HT1080 (cell line): ENCODE data around the gene ANKRD44. TPM values are rescaled to one million over a fixed set of nuclear protein-coding genes. Genes with fewer than 3 reads are reported as not detected.
A peak's percentile ranks its signal among the peaks of the same experiment; 100 is the strongest.

Source experiments
- DNase-seq: peaks from one replicate; pipeline ENCODE4 v3.0.0-alpha.2; 2015; ENCODE audit warnings: low read depth
- total RNA-seq: library from RNA; depleted of rRNA; stranded (reverse); fragments of >200 nt; shearing (Covaris generic); gene quantifications from 2 replicates; pipeline ENCODE4 v1.2.3, GENCODE V29; 2014

The ANKRD44 gene
- total RNA-seq, 1 experiment from 2014 or later = 16.0 TPM

DNA sequence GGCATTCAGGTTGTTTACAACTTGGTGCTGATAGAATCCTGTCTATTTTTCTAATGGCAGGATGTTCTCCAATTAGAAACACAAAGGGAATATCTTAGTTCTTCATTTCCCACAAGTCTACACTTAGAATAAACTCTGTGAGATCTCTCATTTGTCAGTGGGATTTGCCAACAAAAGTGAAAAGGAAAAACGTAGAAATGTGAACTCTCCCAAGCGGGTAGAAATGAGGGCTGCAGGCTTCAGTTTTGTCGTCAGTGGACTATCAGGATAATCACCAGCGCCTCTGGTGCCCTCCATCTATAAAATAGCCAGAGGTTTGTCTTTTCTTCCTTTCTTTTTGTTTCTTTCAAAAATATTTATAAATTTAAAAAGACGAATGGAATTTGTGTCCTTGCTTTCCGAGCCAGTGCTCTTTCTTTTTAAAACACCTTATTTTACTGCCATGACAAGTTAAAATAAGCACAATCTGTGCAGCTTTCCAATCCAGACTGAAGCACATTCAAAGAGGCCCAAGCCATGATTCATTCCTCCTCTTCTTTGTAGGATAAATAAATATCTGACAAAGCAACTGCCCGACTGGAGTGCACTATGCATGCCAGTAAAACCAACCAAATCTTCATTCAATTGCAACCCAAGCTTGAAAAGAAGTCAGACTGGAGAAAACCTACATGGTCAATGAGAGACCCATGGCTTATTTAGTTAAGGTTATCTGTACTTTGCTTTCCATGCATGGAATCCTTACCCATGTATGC, 185.8 kb downstream of the ANKRD44 start:
- no peak for DNase-seq

DNA sequence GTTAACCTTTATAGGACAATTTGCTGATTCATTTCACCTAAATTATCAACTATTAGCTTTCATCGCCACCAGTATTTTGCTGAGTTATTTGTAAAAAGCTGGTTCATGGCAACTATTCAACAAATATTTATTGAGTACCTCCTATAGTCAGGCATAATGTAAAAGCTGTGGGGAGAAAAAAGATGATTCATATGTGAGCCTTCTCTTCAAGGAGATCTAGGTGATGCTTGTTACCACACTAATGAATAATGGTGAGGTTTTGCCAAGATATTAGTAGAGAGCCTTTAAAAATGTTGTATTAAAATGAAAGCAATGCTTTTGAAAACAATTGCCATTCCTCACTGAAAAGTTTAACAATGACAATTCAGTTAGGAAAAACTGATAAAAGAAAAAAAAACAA, 187.8 kb downstream of the ANKRD44 start:
- no peak for DNase-seq

DNA sequence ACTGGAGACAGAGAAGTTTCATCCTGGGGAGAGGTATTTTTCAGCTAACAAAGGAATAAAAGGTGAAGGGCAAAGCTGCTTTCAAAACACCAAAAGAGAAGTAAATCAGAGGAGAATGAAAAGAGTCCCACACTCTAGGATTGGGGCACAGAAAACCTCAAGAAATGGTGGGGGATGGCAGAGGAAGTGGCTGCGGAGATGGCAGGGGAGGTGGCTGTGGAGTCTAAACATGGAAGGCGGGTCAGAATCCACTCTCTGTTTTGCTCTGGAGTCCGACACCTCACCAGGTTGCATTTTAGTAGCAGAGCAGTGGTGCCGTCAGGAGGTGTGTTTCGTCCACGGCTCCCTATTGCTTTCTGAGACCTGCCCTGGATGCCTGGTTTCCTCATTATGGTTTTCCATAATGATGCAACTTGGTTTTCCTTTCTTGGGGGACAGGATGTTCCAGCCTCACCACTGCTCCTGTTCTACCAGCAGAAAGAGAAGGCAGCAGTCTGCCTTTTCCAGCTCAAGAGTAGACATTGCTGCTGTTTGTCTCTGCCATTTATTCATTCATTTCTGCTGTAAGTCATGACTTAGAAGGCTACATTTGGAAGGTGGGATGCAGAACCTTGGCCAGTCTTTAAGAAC, 188.7 kb downstream of the ANKRD44 start:
- no peak for DNase-seq

DNA sequence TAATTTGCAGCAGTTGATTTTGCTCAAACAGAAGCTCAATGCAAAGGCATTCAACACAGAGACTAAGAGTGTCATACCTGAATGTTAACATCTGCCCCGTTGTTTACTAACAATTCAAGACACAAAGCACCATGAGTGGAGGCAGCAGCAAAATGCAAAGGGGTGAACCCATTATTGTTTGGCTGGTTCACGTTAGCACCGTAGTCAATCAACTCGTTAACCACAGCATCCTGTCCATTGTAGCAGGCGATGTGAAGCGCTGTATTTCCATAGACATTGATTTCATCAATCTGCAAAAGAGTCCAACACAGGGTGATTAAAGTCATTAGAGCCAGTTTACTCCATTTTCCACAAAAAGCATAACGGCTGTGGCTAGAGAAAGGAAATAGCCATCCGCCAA, 189.3 kb downstream of the ANKRD44 start:
- DNase-seq = no peak

DNA sequence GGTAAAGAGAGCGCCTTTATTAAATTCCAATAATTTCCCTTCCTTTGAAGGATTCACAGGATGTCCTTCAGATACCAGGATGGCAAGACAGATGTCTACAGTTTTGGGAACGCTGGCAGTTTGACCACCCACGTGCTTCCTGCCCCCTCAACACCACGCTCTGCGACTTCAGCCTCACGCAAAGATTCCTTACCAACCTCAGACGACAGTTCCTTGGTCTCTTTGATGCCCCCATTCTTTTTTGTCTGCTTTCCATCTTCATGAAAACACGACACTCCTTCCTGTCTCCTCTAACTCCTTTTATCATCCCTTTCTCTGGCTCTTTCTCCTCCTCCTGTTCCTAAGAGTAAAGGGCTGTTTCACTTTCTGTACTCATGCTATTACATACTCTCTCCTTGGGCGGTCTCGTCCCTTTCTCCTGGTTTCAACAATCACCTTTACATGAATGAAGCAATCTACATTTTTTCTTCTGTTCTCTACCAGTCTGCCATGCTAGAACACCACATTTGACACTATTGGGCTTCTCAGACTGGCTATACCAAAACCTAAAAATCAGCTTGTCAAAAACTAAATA, 194.2 kb downstream of the ANKRD44 start:
- DNase-seq = no peak

DNA sequence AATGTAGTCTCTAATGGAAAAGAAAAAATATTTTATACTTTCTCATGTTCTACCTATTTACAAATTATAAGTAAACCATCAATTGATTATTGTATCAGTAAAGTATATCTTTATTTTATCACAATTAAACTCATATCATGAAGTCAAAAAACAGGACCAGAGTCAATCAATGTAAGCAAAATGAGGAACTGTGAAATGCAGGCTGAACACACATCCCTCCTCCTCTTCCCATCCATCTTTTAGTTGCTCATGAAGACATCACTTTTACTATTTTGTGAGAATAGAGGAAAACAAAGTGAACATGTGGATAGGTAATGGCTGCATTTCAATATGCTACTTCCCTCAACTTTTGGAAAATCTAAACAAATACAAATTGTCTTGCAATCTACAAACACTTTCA, 195.3 kb downstream of the ANKRD44 start:
- DNase-seq = no peak

DNA sequence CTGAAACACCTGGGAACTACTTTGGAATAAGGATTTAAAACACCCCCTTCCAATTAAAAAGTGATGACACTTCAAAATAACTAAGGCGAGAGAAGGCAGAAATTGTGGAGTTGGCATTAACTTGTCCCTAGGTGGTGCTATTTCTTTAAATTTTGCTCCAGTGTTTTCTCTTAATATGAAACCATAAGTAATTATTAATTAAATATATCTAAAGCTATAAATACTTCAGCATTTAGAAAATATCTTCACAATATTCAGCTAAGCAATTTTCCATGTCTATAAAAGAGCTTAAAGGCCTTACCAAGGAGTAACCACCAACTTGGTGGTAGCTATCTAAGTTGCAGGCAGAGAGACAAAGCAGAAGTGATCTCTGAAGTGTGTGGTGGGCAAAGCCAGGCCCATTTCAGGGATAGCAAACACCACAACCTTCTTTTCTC, 197.3 kb downstream of the ANKRD44 start:
- peak; percentile 21 for DNase-seq

DNA sequence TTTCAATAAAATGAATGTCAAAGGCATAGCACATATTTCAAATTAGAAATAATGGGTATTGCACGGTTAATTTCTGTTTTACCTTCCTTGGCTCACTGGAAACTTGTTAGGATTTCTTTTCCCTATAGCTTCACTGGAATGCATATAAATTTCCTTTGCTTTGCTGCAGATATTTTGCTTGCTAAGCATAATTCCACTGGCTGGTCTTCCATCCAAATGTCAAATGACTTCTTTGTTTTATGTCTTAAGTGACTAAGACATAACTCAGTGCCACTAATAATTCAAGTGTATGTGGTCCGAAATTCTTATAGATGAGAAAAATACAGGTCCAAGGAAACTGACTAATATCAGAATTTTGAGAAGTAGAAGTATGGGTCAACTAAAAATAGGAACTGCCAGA, 201.3 kb downstream of the ANKRD44 start:
- no peak for DNase-seq

DNA sequence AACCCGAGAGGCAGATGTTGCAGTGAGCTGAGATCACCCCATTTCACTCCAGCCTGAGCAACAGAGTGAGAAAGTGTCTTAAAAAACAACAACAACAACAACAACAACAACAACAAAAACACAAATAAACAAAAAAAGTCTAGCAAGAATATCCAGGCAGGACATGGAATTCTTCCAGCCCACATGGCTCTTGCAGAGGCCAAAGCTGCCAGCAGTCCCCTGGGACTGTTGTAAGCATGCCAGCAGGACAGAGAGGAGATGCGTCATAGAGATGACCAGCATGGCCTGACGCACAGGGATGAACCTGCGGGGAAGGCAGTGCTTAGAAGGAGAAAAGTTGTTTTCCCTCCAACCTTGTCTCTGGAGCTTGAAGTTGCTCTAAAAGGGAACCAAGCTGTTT, 201.8 kb downstream of the ANKRD44 start:
- peak; percentile 60 for DNase-seq

DNA sequence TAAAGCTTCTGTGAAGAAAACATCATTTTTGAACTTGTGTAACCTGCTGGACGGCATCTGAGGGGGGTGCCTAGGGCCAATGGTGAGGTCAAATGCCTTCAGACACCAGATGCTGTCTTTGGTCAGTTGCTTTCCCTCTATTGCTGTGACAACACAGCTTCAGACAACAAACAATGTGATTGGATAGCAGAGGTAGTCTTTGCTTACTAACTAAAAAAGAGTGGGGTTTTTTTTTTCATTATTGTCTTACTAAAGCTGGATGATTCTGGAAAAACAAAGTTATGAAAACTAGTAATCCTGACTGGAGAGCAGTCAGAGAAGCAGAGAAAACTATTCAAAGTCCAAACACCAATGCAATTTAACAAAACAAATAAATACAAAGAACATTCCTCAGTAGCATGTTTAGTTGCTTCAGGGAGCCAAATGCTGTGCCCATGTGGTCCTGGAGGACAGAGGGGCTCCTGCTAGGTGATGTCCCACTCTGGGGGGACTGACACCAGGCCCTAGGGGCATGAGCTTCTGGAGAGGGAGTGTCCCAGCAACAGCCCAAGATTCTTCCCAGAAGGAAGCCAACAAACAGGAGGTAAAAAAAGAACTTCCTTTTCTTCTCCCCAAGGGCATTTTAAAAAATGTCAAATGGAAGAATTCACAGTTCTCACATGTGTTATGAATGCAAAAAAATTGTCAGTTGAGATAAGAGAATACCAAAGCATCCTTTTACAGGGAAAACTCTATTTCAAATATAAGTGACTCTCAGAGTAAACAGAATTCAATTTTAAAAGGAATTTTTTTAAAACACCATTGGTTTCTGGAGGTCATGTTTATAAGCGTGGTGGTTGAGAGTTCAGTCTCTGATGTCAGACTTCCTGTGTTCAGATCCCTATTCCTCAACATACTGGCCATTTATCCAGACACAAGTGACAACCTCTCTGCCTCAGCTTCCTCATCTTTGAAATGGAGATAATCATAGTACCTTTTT, 203.0 kb downstream of the ANKRD44 start:
- no peak for DNase-seq

DNA sequence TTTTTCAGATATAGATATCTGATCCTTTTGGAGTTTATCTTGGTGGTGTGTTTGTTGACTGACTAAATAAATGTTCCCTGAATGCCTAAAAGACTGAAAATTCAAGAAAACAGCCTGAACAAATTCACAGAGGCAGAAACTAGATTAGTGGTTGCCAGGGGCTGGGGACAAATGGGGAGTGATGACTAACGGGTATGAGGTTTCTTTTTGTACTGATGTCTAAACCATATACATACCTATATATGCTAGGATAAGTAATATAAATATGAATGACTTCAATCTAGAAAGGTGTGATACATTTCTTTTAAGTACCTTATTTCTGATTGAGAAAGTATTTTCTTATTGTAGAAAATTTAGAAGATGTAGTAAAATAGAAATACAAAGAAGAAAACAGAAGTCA, 207.2 kb downstream of the ANKRD44 start:
- no peak for DNase-seq

DNA sequence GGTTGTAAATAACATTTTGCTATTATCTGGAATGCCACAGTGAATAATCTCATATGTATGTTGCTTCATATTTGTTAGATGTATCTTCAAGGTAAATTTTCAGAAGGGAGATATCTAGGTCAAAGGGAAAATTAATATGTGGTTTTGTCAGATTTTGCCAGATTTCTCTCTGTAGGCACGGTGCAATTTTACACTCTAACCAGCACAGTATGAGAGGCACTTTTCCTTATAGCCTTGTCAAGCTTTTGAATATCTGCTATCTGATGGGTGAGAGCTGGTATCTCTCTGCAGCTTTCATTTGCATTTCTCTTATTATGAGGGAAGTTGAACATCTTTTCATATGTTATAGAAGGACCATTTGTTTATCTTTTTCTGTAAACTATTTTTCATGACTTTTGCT, 208.3 kb downstream of the ANKRD44 start:
- DNase-seq = no peak

DNA sequence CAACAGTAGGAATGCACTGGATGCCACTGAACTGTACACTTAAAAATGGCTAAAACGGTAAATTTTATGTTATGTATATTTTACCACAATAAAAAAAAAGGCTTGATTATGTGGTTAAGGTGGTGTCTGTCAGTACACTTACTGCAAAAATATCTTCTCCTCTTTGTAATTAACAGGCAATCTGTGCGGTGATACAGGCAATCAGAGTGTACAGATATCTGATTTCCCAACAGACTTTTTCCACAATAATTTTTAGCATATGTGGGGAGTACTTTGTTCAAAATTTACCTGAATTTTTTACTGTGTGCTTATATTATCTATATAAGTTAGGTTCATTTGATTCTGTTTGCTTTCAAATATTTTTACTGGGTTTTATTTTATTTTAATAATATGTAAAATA, 209.1 kb downstream of the ANKRD44 start:
- no peak for DNase-seq

DNA sequence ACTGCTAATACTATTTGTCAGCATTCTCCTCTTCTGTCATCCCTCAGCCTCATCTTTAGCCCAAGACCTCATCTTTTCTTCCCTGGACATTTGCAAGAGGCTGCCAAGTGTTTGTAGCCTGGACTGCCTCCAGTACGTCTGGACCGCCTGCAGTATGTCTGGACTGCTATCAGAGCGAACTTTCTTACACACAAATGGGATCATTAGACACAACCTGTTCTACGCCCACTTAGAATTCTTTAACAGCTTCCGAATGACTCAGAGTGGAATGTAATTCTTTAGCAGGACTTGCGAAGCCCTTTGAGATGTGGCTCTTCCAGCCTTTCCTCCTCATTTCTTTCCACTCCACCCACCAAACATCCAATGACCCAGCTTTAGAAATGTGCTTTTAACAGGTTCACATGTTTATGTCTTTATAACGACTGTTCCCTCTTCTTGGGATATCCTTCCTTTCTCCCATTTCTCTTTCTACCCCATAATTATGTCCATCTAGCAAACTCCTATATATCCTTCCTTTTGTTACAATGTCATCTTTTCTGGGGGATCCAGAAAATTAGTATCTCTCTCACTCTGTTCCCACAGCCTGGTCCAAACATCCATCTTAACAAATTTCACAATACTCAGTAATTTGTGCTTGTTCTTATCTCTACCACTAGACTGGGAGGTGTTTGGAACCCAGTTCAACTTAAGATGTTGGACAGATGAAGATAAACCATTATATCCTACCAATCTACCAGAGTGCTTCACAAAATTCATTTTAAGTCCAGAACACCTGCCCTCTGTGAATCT, 212.8 kb downstream of the ANKRD44 start:
- no peak for DNase-seq

DNA sequence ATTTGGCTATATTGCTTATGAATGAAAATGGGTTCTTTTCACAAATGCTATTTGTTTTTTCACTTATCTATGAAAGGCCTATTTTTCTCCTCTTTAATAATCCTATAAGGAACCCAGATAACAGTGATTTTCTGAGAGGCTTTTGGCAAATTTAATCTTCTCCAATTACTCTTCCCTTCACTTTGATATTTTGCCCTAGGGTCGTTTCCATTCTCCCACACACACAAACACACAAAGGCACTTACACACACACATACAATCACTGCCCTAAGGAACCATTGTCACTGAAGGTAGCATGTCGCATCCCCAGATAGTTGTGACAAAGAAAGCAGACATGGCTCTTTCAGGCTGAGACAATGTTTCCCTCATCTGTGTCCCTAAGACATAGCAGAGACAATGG, 213.9 kb downstream of the ANKRD44 start:
- no peak for DNase-seq

DNA sequence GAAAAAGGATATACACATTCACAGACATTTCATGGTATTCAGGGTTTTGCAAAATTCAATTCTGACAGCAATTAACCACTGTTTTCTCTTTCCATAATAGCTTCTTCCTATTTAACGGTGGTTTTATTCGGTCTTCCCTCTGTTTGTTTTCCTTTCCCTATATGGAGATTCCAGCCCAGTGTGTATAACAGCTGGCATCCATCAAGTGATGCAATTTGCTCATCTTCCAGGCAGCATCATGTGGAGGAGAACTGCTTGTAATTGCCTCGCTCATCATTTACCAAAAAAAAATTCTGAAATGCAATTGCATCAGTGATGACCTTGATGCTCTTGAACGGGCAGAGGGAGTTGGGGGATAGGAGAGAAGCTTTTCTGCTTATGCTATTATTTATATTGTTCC, 218.1 kb downstream of the ANKRD44 start:
- DNase-seq = no peak

DNA sequence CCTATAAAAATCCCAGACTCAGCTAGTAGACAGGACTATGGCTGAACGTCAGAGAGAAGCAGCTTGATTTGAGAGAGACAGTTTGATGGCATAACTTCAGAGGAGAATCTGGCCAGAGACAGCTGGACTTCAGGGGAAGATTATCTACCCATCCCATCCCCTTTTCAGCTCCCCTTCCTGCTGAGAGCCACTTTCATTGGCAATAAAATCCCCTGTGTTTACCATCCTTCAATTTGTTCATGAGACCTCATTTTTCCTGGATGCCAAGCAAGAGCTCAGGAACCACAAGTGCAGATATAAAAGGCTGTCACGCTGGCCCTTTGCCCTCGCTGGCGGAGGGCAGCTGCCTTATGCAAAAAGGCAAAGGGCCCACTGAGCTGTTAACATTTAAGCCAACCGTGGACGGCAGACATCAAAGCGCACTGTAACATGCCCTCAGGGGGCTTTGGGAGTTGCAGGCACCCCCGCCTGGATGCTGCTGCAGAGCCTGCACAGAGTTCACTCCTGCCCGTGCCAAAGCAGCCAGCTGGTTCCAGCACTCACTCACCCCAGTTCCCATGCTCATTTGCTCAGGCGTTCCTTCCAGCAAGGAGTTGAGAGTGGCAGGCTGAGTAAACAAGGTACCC, 219.7 kb downstream of the ANKRD44 start:
- DNase-seq = no peak

DNA sequence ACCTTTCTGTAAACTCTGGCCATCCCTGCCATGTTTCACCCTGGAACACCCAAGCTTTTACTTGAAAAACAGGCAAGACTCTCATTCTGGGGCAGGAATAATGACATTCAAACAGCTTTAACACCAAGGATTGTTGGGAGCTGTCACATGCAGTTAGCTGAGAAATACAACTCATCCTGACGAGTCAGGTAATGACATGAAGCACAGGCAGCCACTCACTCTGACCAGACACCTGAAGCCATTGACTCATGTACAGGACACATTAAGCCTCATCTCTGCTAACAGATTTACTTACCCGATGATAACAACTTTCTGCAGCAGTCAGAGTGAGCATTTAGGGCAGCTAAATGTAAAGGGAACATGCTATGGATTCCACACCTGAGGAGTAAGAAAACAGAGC, 220.9 kb downstream of the ANKRD44 start:
- DNase-seq = no peak

DNA sequence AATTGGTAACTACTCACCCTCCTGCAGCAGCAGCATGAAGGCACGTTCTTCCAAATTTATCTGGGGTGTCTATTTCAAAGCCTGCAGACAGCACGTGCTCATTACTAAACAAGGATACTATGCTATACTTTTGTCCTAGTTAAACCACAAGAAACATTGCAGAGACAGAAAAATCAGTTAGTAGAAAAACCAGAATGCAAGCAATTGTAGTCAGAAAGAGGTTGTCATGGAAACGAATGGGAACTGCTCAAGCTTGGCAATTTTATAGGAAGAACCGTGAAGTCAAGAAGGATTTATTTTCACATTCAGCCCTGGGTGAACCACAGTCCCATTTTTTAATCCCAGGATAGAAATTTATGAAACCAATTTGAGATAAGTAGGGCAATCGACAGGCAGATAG, 221.9 kb downstream of the ANKRD44 start:
- DNase-seq = no peak

DNA sequence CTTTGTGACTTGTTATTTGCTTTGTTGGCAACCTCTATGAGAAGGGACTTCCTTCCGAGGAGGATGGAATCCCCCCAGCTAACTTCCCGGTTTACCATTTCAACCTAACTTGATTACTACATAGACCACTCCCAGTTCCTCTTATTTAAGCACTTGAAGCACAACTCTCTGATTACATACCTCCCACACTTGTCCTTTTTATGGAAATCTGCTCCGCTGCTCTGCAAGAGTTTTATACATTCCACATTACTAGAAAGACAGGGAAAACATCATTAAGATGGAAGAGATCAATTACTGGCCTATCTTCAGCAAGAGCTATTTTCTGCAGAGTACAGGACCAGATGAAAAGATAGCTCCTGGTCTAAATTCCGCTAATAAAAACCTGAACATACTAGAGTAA, 224.1 kb downstream of the ANKRD44 start:
- DNase-seq = no peak
